Measurements from ENCODE around the gene HID1.

The HID1 gene

DNA sequence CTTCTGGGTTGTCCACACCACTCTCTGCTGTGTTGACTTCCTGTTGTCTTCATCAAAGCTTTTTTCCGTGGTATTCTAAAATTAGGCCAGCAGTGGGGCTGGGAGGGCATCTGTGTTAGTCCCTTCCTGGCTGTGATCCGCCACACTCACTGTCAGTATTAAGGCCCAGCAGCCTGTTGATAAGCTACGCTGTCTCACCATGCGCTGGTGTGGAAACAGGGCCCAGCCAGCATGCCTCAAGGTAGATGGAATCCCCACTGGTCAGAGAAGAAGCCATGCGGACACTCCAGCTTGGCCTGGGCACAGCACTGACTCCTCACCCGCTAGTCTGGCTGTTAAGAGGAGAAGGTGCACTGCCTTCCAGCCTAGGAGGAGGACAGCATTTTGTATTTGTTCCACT, 26.2 kb upstream of the HID1 start:
- H3F3A ChIP-seq (ENCODE audit: insufficient read depth, low read length) = no peaks in the 10 kb centered on the region
- H3K9me3 ChIP-seq (replicated peaks; ENCODE audit: insufficient read depth, low read length) = no peaks in the 10 kb centered on the region
- no peaks in the 10 kb centered on the region for H3K36me3 ChIP-seq (replicated peaks; ENCODE audit: insufficient read depth, low read length)
- H3K4me3 ChIP-seq (ENCODE audit: low read length) = no peak overlapping the region
- H3K9ac ChIP-seq (ENCODE audit: low read length) = no peak overlapping the region
- no peaks in the 10 kb centered on the region for H3K79me2 ChIP-seq (ENCODE audit: low read length)
- no peak overlapping the region for H3K27ac ChIP-seq (ENCODE audit: low read length)
- H3K9me2 ChIP-seq (replicated peaks; ENCODE audit: insufficient read depth, low read length) = no peaks in the 10 kb centered on the region
- peaks cover 27% of the 10 kb centered on the region for H3K27me3 ChIP-seq (replicated peaks; ENCODE audit: insufficient read depth, low read length)
- TF ChIP-seq EZH2 (optimal IDR thresholded peaks at IDR 0.05; ENCODE audit: low read depth, low read length) = no peak
- TF ChIP-seq, protein P1, sequence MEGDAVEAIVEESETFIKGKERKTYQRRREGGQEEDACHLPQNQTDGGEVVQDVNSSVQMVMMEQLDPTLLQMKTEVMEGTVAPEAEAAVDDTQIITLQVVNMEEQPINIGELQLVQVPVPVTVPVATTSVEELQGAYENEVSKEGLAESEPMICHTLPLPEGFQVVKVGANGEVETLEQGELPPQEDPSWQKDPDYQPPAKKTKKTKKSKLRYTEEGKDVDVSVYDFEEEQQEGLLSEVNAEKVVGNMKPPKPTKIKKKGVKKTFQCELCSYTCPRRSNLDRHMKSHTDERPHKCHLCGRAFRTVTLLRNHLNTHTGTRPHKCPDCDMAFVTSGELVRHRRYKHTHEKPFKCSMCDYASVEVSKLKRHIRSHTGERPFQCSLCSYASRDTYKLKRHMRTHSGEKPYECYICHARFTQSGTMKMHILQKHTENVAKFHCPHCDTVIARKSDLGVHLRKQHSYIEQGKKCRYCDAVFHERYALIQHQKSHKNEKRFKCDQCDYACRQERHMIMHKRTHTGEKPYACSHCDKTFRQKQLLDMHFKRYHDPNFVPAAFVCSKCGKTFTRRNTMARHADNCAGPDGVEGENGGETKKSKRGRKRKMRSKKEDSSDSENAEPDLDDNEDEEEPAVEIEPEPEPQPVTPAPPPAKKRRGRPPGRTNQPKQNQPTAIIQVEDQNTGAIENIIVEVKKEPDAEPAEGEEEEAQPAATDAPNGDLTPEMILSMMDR (IDR thresholded peaks at IDR 0.05; ENCODE audit: low read length) = no peak
- no peak for TF ChIP-seq EZH2phosphoT487 (IDR thresholded peaks at IDR 0.05; ENCODE audit: low read length)
- H3K4me1 ChIP-seq (ENCODE audit: low read length) = no peaks in the 10 kb centered on the region
- H4K20me1 ChIP-seq (ENCODE audit: insufficient read depth, low read length) = no peaks in the 10 kb centered on the region
- no peak overlapping the region for H3K4me2 ChIP-seq (ENCODE audit: low read depth, low read length)
- H2AFZ ChIP-seq (ENCODE audit: low read length) = no peak overlapping the region
- no peak for DNase-seq

DNA sequence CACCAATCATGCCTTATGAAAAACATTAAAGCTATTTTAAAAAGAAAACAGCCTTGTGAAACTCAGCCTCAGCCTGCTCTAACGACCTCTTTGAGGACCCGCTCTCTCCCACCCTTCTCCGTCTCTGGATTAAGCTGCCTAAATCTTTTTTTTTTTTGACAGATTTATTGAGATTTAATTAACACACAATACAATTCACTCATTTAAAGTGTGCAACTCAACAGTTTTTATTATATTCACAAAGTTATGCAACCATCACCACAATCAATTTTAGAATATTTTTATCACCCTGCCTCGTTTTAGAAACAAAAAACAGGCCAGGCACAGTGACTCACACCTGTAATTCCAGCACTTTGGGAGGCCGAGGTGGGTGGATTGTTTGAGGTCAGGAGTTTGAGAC, 23.3 kb upstream of the HID1 start:
- no peaks in the 10 kb centered on the region for H3K79me2 ChIP-seq (ENCODE audit: low read length)
- H3K9ac ChIP-seq (ENCODE audit: low read length) = no peak overlapping the region
- no peak for DNase-seq
- H3K4me2 ChIP-seq (ENCODE audit: low read depth, low read length) = no peak overlapping the region
- peaks cover 4% of the 10 kb centered on the region; the same call in 1 of the 2 replicates for H3K27me3 ChIP-seq (replicated peaks; ENCODE audit: insufficient read depth, low read length)
- H2AFZ ChIP-seq (ENCODE audit: low read length) = no peak overlapping the region
- no peaks in the 10 kb centered on the region for H3K36me3 ChIP-seq (replicated peaks; ENCODE audit: insufficient read depth, low read length)
- no peaks in the 10 kb centered on the region for H3K9me2 ChIP-seq (replicated peaks; ENCODE audit: insufficient read depth, low read length)
- no peak overlapping the region for H3K4me3 ChIP-seq (ENCODE audit: low read length)
- no peaks in the 10 kb centered on the region for H3K9me3 ChIP-seq (replicated peaks; ENCODE audit: insufficient read depth, low read length)
- no peak for TF ChIP-seq EZH2phosphoT487 (IDR thresholded peaks at IDR 0.05; ENCODE audit: low read length)
- TF ChIP-seq, protein P1 (IDR thresholded peaks at IDR 0.05; ENCODE audit: low read length) = no peak
- no peak for TF ChIP-seq EZH2 (optimal IDR thresholded peaks at IDR 0.05; ENCODE audit: low read depth, low read length)
- H3K27ac ChIP-seq (ENCODE audit: low read length) = no peak overlapping the region
- H3K4me1 ChIP-seq (ENCODE audit: low read length) = no peaks in the 10 kb centered on the region
- no peaks in the 10 kb centered on the region for H3F3A ChIP-seq (ENCODE audit: insufficient read depth, low read length)
- no peaks in the 10 kb centered on the region for H4K20me1 ChIP-seq (ENCODE audit: insufficient read depth, low read length)

DNA sequence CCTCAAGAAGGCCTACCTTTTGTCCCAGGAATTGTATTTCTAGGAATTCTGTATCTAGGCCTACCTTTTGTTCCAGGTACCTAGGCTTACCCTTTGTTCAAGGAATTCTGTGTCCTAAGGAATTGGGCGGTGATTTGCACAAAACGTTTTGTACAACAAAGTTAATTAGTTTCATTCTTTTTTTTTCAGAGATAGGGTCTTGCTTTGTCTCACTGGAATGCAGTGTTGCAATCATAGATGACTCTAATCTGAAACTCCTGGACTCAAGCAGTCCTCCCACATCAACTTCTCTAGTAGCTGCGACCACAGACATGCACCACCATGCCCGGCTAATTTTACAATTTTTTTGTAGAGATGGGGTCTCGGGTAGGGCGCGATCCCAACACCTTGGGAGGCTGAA, 21.9 kb upstream of the HID1 start:
- Histone ChIP-seq H3K4me2 (ENCODE audit: low read depth, low read length) (no peak overlapping the region), H3K27me3 (replicated peaks; ENCODE audit: insufficient read depth, low read length) (peaks cover 16% of the 10 kb centered on the region), H3K4me3 (ENCODE audit: low read length) (no peak overlapping the region), H4K20me1 (ENCODE audit: insufficient read depth, low read length) (no peaks in the 10 kb centered on the region), H3K27ac (ENCODE audit: low read length) (no peak overlapping the region), H3K4me1 (ENCODE audit: low read length) (no peaks in the 10 kb centered on the region), H2AFZ (ENCODE audit: low read length) (no peak overlapping the region), H3K9me2 (replicated peaks; ENCODE audit: insufficient read depth, low read length) (no peaks in the 10 kb centered on the region), H3K9me3 (replicated peaks; ENCODE audit: insufficient read depth, low read length) (no peaks in the 10 kb centered on the region), H3K9ac (ENCODE audit: low read length) (no peak overlapping the region), H3F3A (ENCODE audit: insufficient read depth, low read length) (no peaks in the 10 kb centered on the region), H3K79me2 (ENCODE audit: low read length) (no peaks in the 10 kb centered on the region), H3K36me3 (replicated peaks; ENCODE audit: insufficient read depth, low read length) (no peaks in the 10 kb centered on the region)
- TF ChIP-seq EZH2phosphoT487 (IDR thresholded peaks at IDR 0.05; ENCODE audit: low read length) = no peak
- TF ChIP-seq EZH2 (optimal IDR thresholded peaks at IDR 0.05; ENCODE audit: low read depth, low read length) = no peak
- TF ChIP-seq, protein P1 (IDR thresholded peaks at IDR 0.05; ENCODE audit: low read length) = no peak
- DNase-seq = no peak
